HCT116 (cell line): ENCODE measurements around the gene NASP. TPM values are rescaled to one million over a fixed set of nuclear protein-coding genes. Genes with fewer than 3 reads are reported as not detected.

Experiments
- ATAC-seq: fragments of 200-7000 bp; cut with Tn5 transposase; 2 replicates; pipeline ENCODE4 v1.9.1; 2020; ENCODE audit warnings: mild to moderate bottlenecking, moderate library complexity
- BruUV-seq: library from RNA; stranded (reverse); fragments of 400-500 nt; replicated peaks from 2 replicates; lab custom pipeline; 2021; lab: Mats Ljungman, UMichigan
- CTCF ChIA-PET: fragments of 300-600 bp; sonication (Branson Sonifier 250); formaldehyde crosslinking; loops from one replicate; lab custom pipeline; 2021; ENCODE audit warnings: antibody characterized with exemption; lab: Charles Lee
- POLR2A ChIA-PET: fragments of 300-600, 350-600 bp; sonication (Branson Sonifier 250); formaldehyde crosslinking; loops from one replicate; lab custom pipeline; 2021; ENCODE audit warnings: antibody characterized with exemption; lab: Charles Lee
- RAD21 ChIA-PET, 2 experiments: fragments of 300-600 bp; sonication (Branson Sonifier 250); formaldehyde crosslinking; loops; one replicate each; lab custom pipeline; 2023; ENCODE audit warnings: low total read pairs in 2 of 2; ENCODE audit not compliant: uncharacterized antibody in 2 of 2, unreplicated experiment in 2 of 2, low non-redundant PET in 1 of 2; lab: Charles Lee
- DNase-seq: peaks from one replicate; pipeline ENCODE4 v3.0.0-alpha.2; 2010; ENCODE audit warnings: low read depth, low spot score
- H2AFZ ChIP-seq: fragments of 200-600 bp; shearing (Covaris generic), sonication (generic); 2 replicates; pipeline ENCODE4 v1.6.1; 2017; ENCODE audit warnings: low read depth, mixed run types, mixed read lengths, antibody characterized with exemption, low read length; ENCODE audit not compliant: poor library complexity, severe bottlenecking
- H3K27ac ChIP-seq: 2 replicates; pipeline ENCODE4 v1.5.1; 2012; ENCODE audit warnings: low read depth, low read length
- H3K27me3 ChIP-seq: fragments of 200-600 bp; sonication (generic); 2 replicates; pipeline ENCODE4 v1.6.1; 2016; ENCODE audit warnings: mixed run types, low read length, mixed read lengths; ENCODE audit not compliant: insufficient read depth
- H3K36me3 ChIP-seq, 2 experiments: fragments of 200-500 bp in 1 of 2; fragments of 200-600 bp in 1 of 2; sonication (Bioruptor generic) in 1 of 2; sonication (generic) in 1 of 2; 2 replicates each; pipeline versions ENCODE4 v1.5.1 to v1.6.1; 2014 to 2016; ENCODE audit warnings: low read length in 2 of 2, inconsistent platforms in 1 of 2, mixed read lengths in 1 of 2, mixed run types in 1 of 2; ENCODE audit not compliant: insufficient read depth in 2 of 2, control insufficient read depth in 1 of 2
- H3K4me1 ChIP-seq, 2 experiments: fragments of 200-600 bp in 1 of 2; sonication (generic) in 1 of 2; 2 replicates each; pipeline versions ENCODE4 v1.5.1 to v1.6.1; 2012 to 2017; ENCODE audit warnings: low read length in 2 of 2, inconsistent platforms in 1 of 2, mild to moderate bottlenecking in 1 of 2, mixed read lengths in 1 of 2, mixed run types in 1 of 2, moderate library complexity in 1 of 2; ENCODE audit not compliant: insufficient read depth in 2 of 2, control insufficient read depth in 1 of 2
- H3K4me2 ChIP-seq: fragments of 200-600 bp; sonication (generic); 2 replicates; pipeline ENCODE4 v1.6.1; 2017; ENCODE audit warnings: mixed run types, low read length, mixed read lengths
- H3K4me3 ChIP-seq, 2 experiments: fragments of 200-600 bp in 1 of 2; sonication (generic) in 1 of 2; replicated peaks in 1 of 2; 2 replicates each; pipeline ENCODE4 v1.5.1; 2011 to 2016; ENCODE audit warnings: low read length in 2 of 2, control low read depth in 1 of 2, low read depth in 1 of 2, mild to moderate bottlenecking in 1 of 2, mixed read lengths in 1 of 2, mixed run types in 1 of 2
- H3K79me2 ChIP-seq: fragments of 200-600 bp; sonication (generic); 2 replicates; pipeline ENCODE4 v1.6.1; 2017; ENCODE audit warnings: mild to moderate bottlenecking, mixed run types, low read length, moderate library complexity, mixed read lengths; ENCODE audit not compliant: insufficient read depth
- H3K9ac ChIP-seq: fragments of 200-600 bp; sonication (generic); 2 replicates; pipeline ENCODE4 v1.6.1; 2016; ENCODE audit warnings: low read length, mixed read lengths
- H3K9me2 ChIP-seq: fragments of 200-600 bp; sonication (generic), shearing (Covaris generic); 2 replicates; pipeline ENCODE4 v1.6.1; 2017; ENCODE audit warnings: mixed run types, mild to moderate bottlenecking, moderate library complexity; ENCODE audit not compliant: insufficient read depth
- H3K9me3 ChIP-seq, 2 experiments: fragments of 200-500 bp in 1 of 2; fragments of 200-600 bp in 1 of 2; sonication (Bioruptor generic) in 1 of 2; sonication (generic) in 1 of 2; 2 replicates each; pipeline ENCODE4 v1.6.1; 2014 to 2017; ENCODE audit warnings: low read length in 2 of 2, mixed read lengths in 2 of 2, inconsistent platforms in 1 of 2, low read depth in 1 of 2, mild to moderate bottlenecking in 1 of 2, mixed run types in 1 of 2, moderate library complexity in 1 of 2; ENCODE audit not compliant: control insufficient read depth in 1 of 2, insufficient read depth in 1 of 2
- H4K20me1 ChIP-seq: fragments of 200-600 bp; sonication (generic), shearing (Covaris generic); 2 replicates; pipeline ENCODE4 v1.6.1; 2017; ENCODE audit warnings: mixed run types, mild to moderate bottlenecking, moderate library complexity; ENCODE audit not compliant: insufficient read depth
- CBX3 ChIP-seq: IDR thresholded peaks from 2 replicates; pipeline ENCODE4 v1.6.1; 2012; ENCODE audit warnings: low read depth
- CEBPB ChIP-seq: IDR thresholded peaks from 2 replicates; pipeline ENCODE4 v1.6.1; 2012; ENCODE audit warnings: low read depth
- EZH2 ChIP-seq: fragments of 200-600 bp; sonication (generic); IDR thresholded peaks from 2 replicates; pipeline ENCODE4 v1.6.1; 2017; ENCODE audit warnings: antibody characterized with exemption, mixed run types
- EZH2phosphoT487 ChIP-seq: fragments of 200-600 bp; IDR thresholded peaks from 2 replicates; pipeline ENCODE4 v1.6.1; 2018; ENCODE audit warnings: antibody characterized with exemption, borderline replicate concordance
- FOSL1 ChIP-seq: IDR thresholded peaks from 2 replicates; pipeline ENCODE4 v1.6.1; 2012; ENCODE audit warnings: low read depth
- MAX ChIP-seq: IDR thresholded peaks from 2 replicates; pipeline ENCODE4 v1.6.1; 2012
- POLR2AphosphoS5 ChIP-seq: IDR thresholded peaks from 2 replicates; pipeline ENCODE4 v1.6.1; 2011; ENCODE audit warnings: mild to moderate bottlenecking, low read depth, low read length, moderate library complexity
- RAD21 ChIP-seq: IDR thresholded peaks from 2 replicates; pipeline ENCODE4 v1.6.1; 2012; ENCODE audit warnings: low read depth, mild to moderate bottlenecking
- SRF ChIP-seq: IDR thresholded peaks from 2 replicates; pipeline ENCODE4 v1.6.1; 2012; ENCODE audit warnings: low read depth
- YY1 ChIP-seq: IDR thresholded peaks from 2 replicates; pipeline ENCODE4 v1.6.1; 2011; ENCODE audit warnings: low read length, low read depth, moderate library complexity, mild to moderate bottlenecking; ENCODE audit not compliant: insufficient replicate concordance; ENCODE audit errors: extremely low read depth
- ZFX ChIP-seq: fragments of 450-650 bp; IDR thresholded peaks from 2 replicates; pipeline ENCODE4 v1.6.1; 2017
- intact Hi-C: fragments of 100-400 bp; cut with micrococcal nuclease; formaldehyde crosslinking; loops from 2 replicates; pipeline ENCODE4 v1.10.0; 2022
- total RNA-seq: library from RNA; stranded (reverse); gene quantifications from one replicate; pipeline ENCODE4 v1.2.1, GENCODE V29; 2021; ENCODE audit not compliant: unreplicated experiment
- TF ChIP-seq, protein P1 (sequence below): IDR thresholded peaks from 2 replicates; pipeline ENCODE4 v1.6.1; 2011; ENCODE audit warnings: mild to moderate bottlenecking, low read length, moderate library complexity; ENCODE audit not compliant: insufficient replicate concordance; ENCODE audit errors: extremely low read depth
- TF ChIP-seq, protein P2 (sequence below), 3 experiments: fragments of 200-600 bp in 1 of 3; sonication (generic) in 1 of 3; IDR thresholded peaks in 2 of 3; conservative IDR thresholded peaks in 1 of 3; 2 replicates each; pipeline ENCODE4 v1.5.1; 2012 to 2017; ENCODE audit warnings: low read depth in 2 of 3, low read length in 2 of 3, antibody characterized with exemption in 1 of 3, borderline replicate concordance in 1 of 3, control low read depth in 1 of 3, mild to moderate bottlenecking in 1 of 3, mixed read lengths in 1 of 3, mixed run types in 1 of 3, moderate library complexity in 1 of 3; ENCODE audit not compliant: insufficient read depth in 1 of 3

The NASP gene
- total RNA-seq, 1 experiment from 2014 or later: 185 TPM

DNA sequence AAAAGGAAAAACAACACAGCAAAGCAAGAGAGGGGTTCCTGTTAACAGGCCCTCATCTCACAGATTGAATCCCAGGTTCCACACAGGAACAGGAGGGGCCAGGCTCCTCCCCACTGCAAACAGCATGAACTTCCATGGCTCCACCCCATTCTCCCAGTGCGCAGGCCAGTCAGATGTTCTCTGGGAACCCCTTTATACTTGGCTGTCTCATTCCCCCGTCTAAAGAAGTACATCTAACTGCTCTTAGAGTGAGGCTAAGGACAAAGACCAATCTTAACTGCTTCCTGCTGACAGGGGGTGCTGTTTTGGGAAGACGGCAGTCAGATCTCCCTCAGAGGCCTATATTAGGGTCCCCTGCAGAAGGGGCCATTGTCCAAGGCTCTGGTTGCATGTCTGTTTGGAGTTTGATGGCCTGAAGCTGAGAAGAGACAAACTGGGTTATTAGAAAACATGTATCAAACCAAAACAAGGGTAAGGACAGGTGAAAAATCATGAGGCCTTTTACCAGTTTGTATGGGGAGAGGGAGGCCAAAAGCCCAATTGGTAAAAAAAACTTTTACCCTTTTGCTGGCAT is 10.5 kb upstream of the NASP start:
- RAD21 ChIA-PET: no interaction called here
- Histone ChIP-seq H3K9me3 (no peaks in the 10 kb centered on the region), H3K4me1 (no peaks in the 10 kb centered on the region), H2AFZ (no peak overlapping the region), H3K27me3 (no peaks in the 10 kb centered on the region), H3K9me2 (no peaks in the 10 kb centered on the region), H3K79me2 (no peaks in the 10 kb centered on the region), H3K9ac (no peak overlapping the region), H4K20me1 (no peaks in the 10 kb centered on the region), H3K27ac (no peak overlapping the region), H3K4me3 (no peak overlapping the region), H3K36me3 (peaks cover 8% of the 10 kb centered on the region in 2 experiments; a peak in 3 of 4 replicates), H3K4me2 (no peak overlapping the region)
- ATAC-seq: no peak
- POLR2A ChIA-PET: interaction anchor here (1.9 kb wide), 1 partner anchor 22 kb away, joined by 4 read pairs; the partner anchor contains the start of gene AKR1A1
- TF ChIP-seq ZFX (no peak), CEBPB (no peak)
- DNase-seq: no peak
- intact Hi-C loops: loop anchor here (5.0 kb wide), 3 partner anchors 231 to 786 kb away; partner anchors contain the start of genes BEST4, MUTYH and TOE1
- BruUV-seq: no TSS peak
- CTCF ChIA-PET: no interaction called here

DNA sequence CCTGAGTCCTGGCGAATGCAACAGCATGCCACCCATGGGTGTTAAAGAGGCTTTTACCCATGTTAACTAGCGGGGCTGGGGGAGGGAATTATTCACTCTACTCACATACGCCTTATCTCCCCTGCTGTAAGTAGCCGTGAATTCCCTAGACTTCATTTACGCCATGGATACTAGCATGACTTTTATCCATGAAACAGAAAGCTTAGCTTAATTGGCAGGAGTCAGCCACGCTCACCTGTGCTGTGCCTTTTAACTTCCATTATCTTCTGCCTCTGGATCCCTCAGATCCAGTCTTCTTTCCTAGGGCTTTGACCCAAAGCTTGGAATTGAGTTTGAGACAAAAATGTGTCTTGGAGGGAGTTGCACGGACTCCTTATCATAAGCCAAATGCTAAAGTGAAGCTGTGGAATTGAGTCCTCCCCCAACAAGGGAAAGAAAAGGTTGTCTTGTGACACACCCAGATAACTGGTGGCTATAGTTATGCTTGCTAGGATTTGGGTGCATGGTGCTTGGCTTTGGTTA is 9.7 kb upstream of the NASP start:
- H3K27ac ChIP-seq: no peak overlapping the region
- no peak for TF ChIP-seq EZH2
- no peak for TF ChIP-seq MAX
- TF ChIP-seq CBX3: no peak
- TF ChIP-seq FOSL1: no peak
- TF ChIP-seq, protein P1, sequence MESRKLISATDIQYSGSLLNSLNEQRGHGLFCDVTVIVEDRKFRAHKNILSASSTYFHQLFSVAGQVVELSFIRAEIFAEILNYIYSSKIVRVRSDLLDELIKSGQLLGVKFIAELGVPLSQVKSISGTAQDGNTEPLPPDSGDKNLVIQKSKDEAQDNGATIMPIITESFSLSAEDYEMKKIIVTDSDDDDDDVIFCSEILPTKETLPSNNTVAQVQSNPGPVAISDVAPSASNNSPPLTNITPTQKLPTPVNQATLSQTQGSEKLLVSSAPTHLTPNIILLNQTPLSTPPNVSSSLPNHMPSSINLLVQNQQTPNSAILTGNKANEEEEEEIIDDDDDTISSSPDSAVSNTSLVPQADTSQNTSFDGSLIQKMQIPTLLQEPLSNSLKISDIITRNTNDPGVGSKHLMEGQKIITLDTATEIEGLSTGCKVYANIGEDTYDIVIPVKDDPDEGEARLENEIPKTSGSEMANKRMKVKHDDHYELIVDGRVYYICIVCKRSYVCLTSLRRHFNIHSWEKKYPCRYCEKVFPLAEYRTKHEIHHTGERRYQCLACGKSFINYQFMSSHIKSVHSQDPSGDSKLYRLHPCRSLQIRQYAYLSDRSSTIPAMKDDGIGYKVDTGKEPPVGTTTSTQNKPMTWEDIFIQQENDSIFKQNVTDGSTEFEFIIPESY: no peak
- TF ChIP-seq YY1: no peak
- no peak for TF ChIP-seq EZH2phosphoT487
- TF ChIP-seq RAD21: no peak
- TF ChIP-seq, protein P2, sequence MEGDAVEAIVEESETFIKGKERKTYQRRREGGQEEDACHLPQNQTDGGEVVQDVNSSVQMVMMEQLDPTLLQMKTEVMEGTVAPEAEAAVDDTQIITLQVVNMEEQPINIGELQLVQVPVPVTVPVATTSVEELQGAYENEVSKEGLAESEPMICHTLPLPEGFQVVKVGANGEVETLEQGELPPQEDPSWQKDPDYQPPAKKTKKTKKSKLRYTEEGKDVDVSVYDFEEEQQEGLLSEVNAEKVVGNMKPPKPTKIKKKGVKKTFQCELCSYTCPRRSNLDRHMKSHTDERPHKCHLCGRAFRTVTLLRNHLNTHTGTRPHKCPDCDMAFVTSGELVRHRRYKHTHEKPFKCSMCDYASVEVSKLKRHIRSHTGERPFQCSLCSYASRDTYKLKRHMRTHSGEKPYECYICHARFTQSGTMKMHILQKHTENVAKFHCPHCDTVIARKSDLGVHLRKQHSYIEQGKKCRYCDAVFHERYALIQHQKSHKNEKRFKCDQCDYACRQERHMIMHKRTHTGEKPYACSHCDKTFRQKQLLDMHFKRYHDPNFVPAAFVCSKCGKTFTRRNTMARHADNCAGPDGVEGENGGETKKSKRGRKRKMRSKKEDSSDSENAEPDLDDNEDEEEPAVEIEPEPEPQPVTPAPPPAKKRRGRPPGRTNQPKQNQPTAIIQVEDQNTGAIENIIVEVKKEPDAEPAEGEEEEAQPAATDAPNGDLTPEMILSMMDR (IDR thresholded peaks at IDR 0.05 in 2 of 3, conservative IDR thresholded peaks at IDR 0.05 in 1 of 3; ENCODE audit: borderline replicate concordance in 1 of 3, insufficient read depth in 1 of 3, low read depth in 2 of 3, low read length in 2 of 3): no peak
- no peak for TF ChIP-seq SRF
- no peak for TF ChIP-seq POLR2AphosphoS5
- TF ChIP-seq, all 23 proteins: peak for 0
- Histone ChIP-seq H3K36me3 (peaks cover 0 to 7% of the 10 kb centered on the region in 2 experiments; a peak in 3 of 4 replicates), H3K4me2 (no peak overlapping the region), H2AFZ (no peak overlapping the region), H3K79me2 (no peaks in the 10 kb centered on the region), H3K4me1 (no peaks in the 10 kb centered on the region), H4K20me1 (no peaks in the 10 kb centered on the region), H3K9ac (no peak overlapping the region), H3K4me3 (no peak overlapping the region), H3K9me2 (no peaks in the 10 kb centered on the region), H3K9me3 (no peaks in the 10 kb centered on the region), H3K27me3 (no peaks in the 10 kb centered on the region)
- ChIA-PET RAD21 (no interaction called here), POLR2A (interaction anchor here (1.3 to 1.9 kb wide), 2 partner anchors 9 to 23 kb away, joined by 4 to 5 read pairs; partner anchors contain the start of gene AKR1A1), CTCF (no interaction called here)
- ATAC-seq: no peak
- BruUV-seq: no TSS peak
- DNase-seq: no peak
- intact Hi-C loops: loop anchor here (5.0 kb wide), 3 partner anchors 232 to 787 kb away; partner anchors contain the start of genes BEST4, MUTYH and TOE1
